HCT116 (cell line): ENCODE data around the gene GTF2H3. TPM values are rescaled to one million over a fixed set of nuclear protein-coding genes. Genes with fewer than 3 reads are reported as not detected.

Experiments
- ATAC-seq: fragments of 200-7000 bp; cut with Tn5 transposase; 2 replicates; pipeline ENCODE4 v1.9.1; 2020; ENCODE audit warnings: mild to moderate bottlenecking, moderate library complexity
- BruUV-seq: library from RNA; stranded (reverse); fragments of 400-500 nt; replicated peaks from 2 replicates; lab custom pipeline; 2021; lab: Mats Ljungman, UMichigan
- CTCF ChIA-PET: fragments of 300-600 bp; sonication (Branson Sonifier 250); formaldehyde crosslinking; loops from one replicate; lab custom pipeline; 2021; ENCODE audit warnings: antibody characterized with exemption; lab: Charles Lee
- POLR2A ChIA-PET: fragments of 300-600, 350-600 bp; sonication (Branson Sonifier 250); formaldehyde crosslinking; loops from one replicate; lab custom pipeline; 2021; ENCODE audit warnings: antibody characterized with exemption; lab: Charles Lee
- RAD21 ChIA-PET, 2 experiments: fragments of 300-600 bp; sonication (Branson Sonifier 250); formaldehyde crosslinking; loops; one replicate each; lab custom pipeline; 2023; ENCODE audit warnings: low total read pairs in 2 of 2; ENCODE audit not compliant: uncharacterized antibody in 2 of 2, unreplicated experiment in 2 of 2, low non-redundant PET in 1 of 2; lab: Charles Lee
- DNase-seq: peaks from one replicate; pipeline ENCODE4 v3.0.0-alpha.2; 2010; ENCODE audit warnings: low read depth, low spot score
- H2AFZ ChIP-seq: fragments of 200-600 bp; shearing (Covaris generic), sonication (generic); 2 replicates; pipeline ENCODE4 v1.6.1; 2017; ENCODE audit warnings: low read depth, mixed run types, mixed read lengths, antibody characterized with exemption, low read length; ENCODE audit not compliant: poor library complexity, severe bottlenecking
- H3K27ac ChIP-seq: 2 replicates; pipeline ENCODE4 v1.5.1; 2012; ENCODE audit warnings: low read depth, low read length
- H3K27me3 ChIP-seq: fragments of 200-600 bp; sonication (generic); 2 replicates; pipeline ENCODE4 v1.6.1; 2016; ENCODE audit warnings: mixed run types, low read length, mixed read lengths; ENCODE audit not compliant: insufficient read depth
- H3K36me3 ChIP-seq, 2 experiments: fragments of 200-500 bp in 1 of 2; fragments of 200-600 bp in 1 of 2; sonication (Bioruptor generic) in 1 of 2; sonication (generic) in 1 of 2; 2 replicates each; pipeline versions ENCODE4 v1.5.1 to v1.6.1; 2014 to 2016; ENCODE audit warnings: low read length in 2 of 2, inconsistent platforms in 1 of 2, mixed read lengths in 1 of 2, mixed run types in 1 of 2; ENCODE audit not compliant: insufficient read depth in 2 of 2, control insufficient read depth in 1 of 2
- H3K4me1 ChIP-seq, 2 experiments: fragments of 200-600 bp in 1 of 2; sonication (generic) in 1 of 2; 2 replicates each; pipeline versions ENCODE4 v1.5.1 to v1.6.1; 2012 to 2017; ENCODE audit warnings: low read length in 2 of 2, inconsistent platforms in 1 of 2, mild to moderate bottlenecking in 1 of 2, mixed read lengths in 1 of 2, mixed run types in 1 of 2, moderate library complexity in 1 of 2; ENCODE audit not compliant: insufficient read depth in 2 of 2, control insufficient read depth in 1 of 2
- H3K4me2 ChIP-seq: fragments of 200-600 bp; sonication (generic); 2 replicates; pipeline ENCODE4 v1.6.1; 2017; ENCODE audit warnings: mixed run types, low read length, mixed read lengths
- H3K4me3 ChIP-seq, 2 experiments: fragments of 200-600 bp in 1 of 2; sonication (generic) in 1 of 2; replicated peaks in 1 of 2; 2 replicates each; pipeline ENCODE4 v1.5.1; 2011 to 2016; ENCODE audit warnings: low read length in 2 of 2, control low read depth in 1 of 2, low read depth in 1 of 2, mild to moderate bottlenecking in 1 of 2, mixed read lengths in 1 of 2, mixed run types in 1 of 2
- H3K79me2 ChIP-seq: fragments of 200-600 bp; sonication (generic); 2 replicates; pipeline ENCODE4 v1.6.1; 2017; ENCODE audit warnings: mild to moderate bottlenecking, mixed run types, low read length, moderate library complexity, mixed read lengths; ENCODE audit not compliant: insufficient read depth
- H3K9ac ChIP-seq: fragments of 200-600 bp; sonication (generic); 2 replicates; pipeline ENCODE4 v1.6.1; 2016; ENCODE audit warnings: low read length, mixed read lengths
- H3K9me2 ChIP-seq: fragments of 200-600 bp; sonication (generic), shearing (Covaris generic); 2 replicates; pipeline ENCODE4 v1.6.1; 2017; ENCODE audit warnings: mixed run types, mild to moderate bottlenecking, moderate library complexity; ENCODE audit not compliant: insufficient read depth
- H3K9me3 ChIP-seq, 2 experiments: fragments of 200-500 bp in 1 of 2; fragments of 200-600 bp in 1 of 2; sonication (Bioruptor generic) in 1 of 2; sonication (generic) in 1 of 2; 2 replicates each; pipeline ENCODE4 v1.6.1; 2014 to 2017; ENCODE audit warnings: low read length in 2 of 2, mixed read lengths in 2 of 2, inconsistent platforms in 1 of 2, low read depth in 1 of 2, mild to moderate bottlenecking in 1 of 2, mixed run types in 1 of 2, moderate library complexity in 1 of 2; ENCODE audit not compliant: control insufficient read depth in 1 of 2, insufficient read depth in 1 of 2
- H4K20me1 ChIP-seq: fragments of 200-600 bp; sonication (generic), shearing (Covaris generic); 2 replicates; pipeline ENCODE4 v1.6.1; 2017; ENCODE audit warnings: mixed run types, mild to moderate bottlenecking, moderate library complexity; ENCODE audit not compliant: insufficient read depth
- ATF3 ChIP-seq: IDR thresholded peaks from 2 replicates; pipeline ENCODE4 v1.6.1; 2012
- CBX3 ChIP-seq: IDR thresholded peaks from 2 replicates; pipeline ENCODE4 v1.6.1; 2012; ENCODE audit warnings: low read depth
- CEBPB ChIP-seq: IDR thresholded peaks from 2 replicates; pipeline ENCODE4 v1.6.1; 2012; ENCODE audit warnings: low read depth
- EGR1 ChIP-seq: IDR thresholded peaks from 2 replicates; pipeline ENCODE4 v1.6.1; 2012; ENCODE audit warnings: low read depth
- ELF1 ChIP-seq: IDR thresholded peaks from 2 replicates; pipeline ENCODE4 v1.6.1; 2012; ENCODE audit warnings: low read depth, borderline replicate concordance
- EZH2 ChIP-seq: fragments of 200-600 bp; sonication (generic); IDR thresholded peaks from 2 replicates; pipeline ENCODE4 v1.6.1; 2017; ENCODE audit warnings: antibody characterized with exemption, mixed run types
- EZH2phosphoT487 ChIP-seq: fragments of 200-600 bp; IDR thresholded peaks from 2 replicates; pipeline ENCODE4 v1.6.1; 2018; ENCODE audit warnings: antibody characterized with exemption, borderline replicate concordance
- FOSL1 ChIP-seq: IDR thresholded peaks from 2 replicates; pipeline ENCODE4 v1.6.1; 2012; ENCODE audit warnings: low read depth
- JUND ChIP-seq: IDR thresholded peaks from 2 replicates; pipeline ENCODE4 v1.6.1; 2012
- POLR2A ChIP-seq: IDR thresholded peaks from 2 replicates; pipeline ENCODE4 v1.7.0; 2011; ENCODE audit warnings: borderline replicate concordance; ENCODE audit not compliant: insufficient read depth, insufficient read length; ENCODE audit errors: extremely low read depth
- POLR2AphosphoS5 ChIP-seq: IDR thresholded peaks from 2 replicates; pipeline ENCODE4 v1.6.1; 2011; ENCODE audit warnings: mild to moderate bottlenecking, low read depth, low read length, moderate library complexity
- RAD21 ChIP-seq: IDR thresholded peaks from 2 replicates; pipeline ENCODE4 v1.6.1; 2012; ENCODE audit warnings: low read depth, mild to moderate bottlenecking
- REST ChIP-seq: IDR thresholded peaks from 2 replicates; pipeline ENCODE4 v1.6.1; 2012; ENCODE audit warnings: low read depth
- SIN3A ChIP-seq: IDR thresholded peaks from 2 replicates; pipeline ENCODE4 v1.6.1; 2012; ENCODE audit warnings: low read depth
- SP1 ChIP-seq: IDR thresholded peaks from 2 replicates; pipeline ENCODE4 v1.6.1; 2012; ENCODE audit warnings: low read depth
- SRF ChIP-seq: IDR thresholded peaks from 2 replicates; pipeline ENCODE4 v1.6.1; 2012; ENCODE audit warnings: low read depth
- TCF7L2 ChIP-seq: IDR thresholded peaks from 2 replicates; pipeline ENCODE4 v1.7.0; 2011; ENCODE audit warnings: borderline replicate concordance, inconsistent platforms; ENCODE audit not compliant: insufficient read depth, insufficient read length; ENCODE audit errors: extremely low read depth
- ZFX ChIP-seq: fragments of 450-650 bp; IDR thresholded peaks from 2 replicates; pipeline ENCODE4 v1.6.1; 2017
- ZNF274 ChIP-seq: fragments of 200-500 bp; sonication (Bioruptor generic); IDR thresholded peaks from 2 replicates; pipeline ENCODE4 v1.6.1; 2014; ENCODE audit warnings: mild to moderate bottlenecking, low read depth, low read length, inconsistent platforms
- intact Hi-C: fragments of 100-400 bp; cut with micrococcal nuclease; formaldehyde crosslinking; loops from 2 replicates; pipeline ENCODE4 v1.10.0; 2022
- total RNA-seq: library from RNA; stranded (reverse); gene quantifications from one replicate; pipeline ENCODE4 v1.2.1, GENCODE V29; 2021; ENCODE audit not compliant: unreplicated experiment

Gene GTF2H3
- total RNA-seq, 1 experiment from 2014 or later = 94.0 TPM

GRCh38 chr12:123614531-123614930 lies 19.1 kb upstream of the GTF2H3 start (continued):
- TF ChIP-seq ZFX = no peak
- no peak for TF ChIP-seq POLR2A
- no peak for TF ChIP-seq SIN3A
- TF ChIP-seq RAD21 = no peak
- TF ChIP-seq SP1 = no peak
- TF ChIP-seq REST = no peak

- Histone ChIP-seq H3K27ac (no peak overlapping the region), H3K9me2 (no peaks in the 10 kb centered on the region), H4K20me1 (peaks cover 30% of the 10 kb centered on the region), H2AFZ (no peak overlapping the region), H3K36me3 (peaks cover 70 to 86% of the 10 kb centered on the region in 2 experiments), H3K9me3 (no peaks in the 10 kb centered on the region)
- intact Hi-C loops = no loop called here
- no peak for ATAC-seq
- CTCF ChIA-PET = interaction anchor here (1.2 kb wide), 1 partner anchor 379 kb away, joined by 4 read pairs; no protein-coding TSS in a partner anchor
- BruUV-seq = no TSS peak
- TF ChIP-seq ELF1 (no peak), EZH2 (no peak), EZH2phosphoT487 (no peak), EGR1 (no peak), RAD21 (no peak), POLR2A (no peak), TCF7L2 (no peak), JUND (no peak), ATF3 (no peak), CBX3 (no peak), ZFX (no peak), FOSL1 (no peak), ZNF274 (no peak), SRF (no peak), CEBPB (no peak), POLR2AphosphoS5 (no peak)
- TF ChIP-seq, all 23 proteins: peak for 0
- ChIA-PET RAD21 (no interaction called here), POLR2A (no interaction called here)
- no peak overlapping the region for H3K4me3 ChIP-seq
- H3K4me1 ChIP-seq = no peaks in the 10 kb centered on the region; a peak in 1 of 4 replicates
- no peak overlapping the region for H3K4me2 ChIP-seq
- no peak overlapping the region for H3K9ac ChIP-seq
- no peaks in the 10 kb centered on the region for H3K27me3 ChIP-seq
- peaks cover 45% of the 10 kb centered on the region for H3K79me2 ChIP-seq
- no peak for DNase-seq
These were observed 16.5 kb upstream of the GTF2H3 start for GRCh38 chr12:123617144-123617543.
